NCI-H748 (cell line): Measurements from ENCODE around the gene GDF10.

Experiments used
- DNase-seq: peaks from one replicate; lab custom pipeline; 2025; ENCODE audit not compliant: unreplicated experiment; lab: John Stamatoyannopoulos, UW

GDF10 gene

GRCh38 chr10:47299611-47300428 lies at the start of gene GDF10:
GDF10 (plus strand) TSS chr10:47300197; CDS start chr10:47300652, 455 bp downstream.
- no peak for DNase-seq

GRCh38 chr10:47252093-47252780 lies 47.8 kb upstream of the GDF10 start:
- no peak for DNase-seq

GRCh38 chr10:47253030-47253637 lies 46.9 kb upstream of the GDF10 start:
- DNase-seq: no peak

- DNase-seq: no peak
Observed at GRCh38 chr10:47253651-47254375, 46.2 kb upstream of the GDF10 start.

- DNase-seq: no peak
Observed at GRCh38 chr10:47254611-47255010, 45.4 kb upstream of the GDF10 start.

GRCh38 chr10:47255033-47255813 lies 44.8 kb upstream of the GDF10 start:
- no peak for DNase-seq

- no peak for DNase-seq
Observed at GRCh38 chr10:47255866-47256265, 44.1 kb upstream of the GDF10 start.

GRCh38 chr10:47256751-47257336 lies 43.2 kb upstream of the GDF10 start:
- DNase-seq: no peak

- no peak for DNase-seq
Observed at GRCh38 chr10:47257396-47258120, 42.4 kb upstream of the GDF10 start.

- DNase-seq: no peak
Observed at GRCh38 chr10:47258921-47259320, 41.1 kb upstream of the GDF10 start.

GRCh38 chr10:47259466-47259865 lies 40.5 kb upstream of the GDF10 start:
- DNase-seq: no peak

GRCh38 chr10:47260505-47261111 lies 39.4 kb upstream of the GDF10 start:
- DNase-seq: no peak

GRCh38 chr10:47261121-47261520 lies 38.9 kb upstream of the GDF10 start:
- no peak for DNase-seq

- DNase-seq: no peak
Observed at GRCh38 chr10:47261556-47261955, 38.4 kb upstream of the GDF10 start.

- no peak for DNase-seq
Observed at GRCh38 chr10:47262606-47263533, 37.1 kb upstream of the GDF10 start.

- DNase-seq: no peak
Observed at GRCh38 chr10:47264797-47265281, 35.2 kb upstream of the GDF10 start.

- DNase-seq: no peak
Observed at GRCh38 chr10:47266602-47267001, 33.4 kb upstream of the GDF10 start.

- no peak for DNase-seq
Observed at GRCh38 chr10:47268696-47269095, 31.3 kb upstream of the GDF10 start.
